ENCODE measurements around the gene NTSR1. TPM values are rescaled to one million over a fixed set of nuclear protein-coding genes. Genes with fewer than 3 reads are reported as not detected.

NTSR1 gene
- total and polyA plus RNA-seq, 2 of the 8 experiments (the other 6 are each of a cell fraction or from before 2014, with no cell fraction given): 0.53 to 0.89 TPM

GRCh38 chr20:62727584-62728027 is 19.0 kb downstream of the NTSR1 start:
- Histone ChIP-seq H4K5ac (ENCODE audit: insufficient read length, low read depth, low read length) (no peak overlapping the region), H3K9ac (replicated peaks in 1 of 4; ENCODE audit: extremely low read depth in 1 of 4, low read depth in 3 of 4, low read length in 3 of 4) (no peak overlapping the region), H3K27me3 (replicated peaks in 1 of 4; ENCODE audit: control insufficient read depth in 3 of 4, extremely low read depth in 1 of 4, insufficient read depth in 3 of 4, low read length in 3 of 4) (no peaks in the 10 kb centered on the region; a peak in 1 of 7 replicates), H2BK20ac (ENCODE audit: low read length) (no peak overlapping the region), H3K79me1 (ENCODE audit: low read depth, low read length) (no peaks in the 10 kb centered on the region), H3K23ac (ENCODE audit: insufficient read length) (no peak overlapping the region), H4K8ac (ENCODE audit: extremely low read depth, insufficient read depth, low read length) (no peak overlapping the region), H2AFZ (ENCODE audit: low read length) (no peak overlapping the region), H3K4ac (replicated peaks; ENCODE audit: insufficient read length, low read depth, low read length) (no peak overlapping the region), H2BK12ac (ENCODE audit: low read depth, low read length) (no peak overlapping the region), H3K56ac (replicated peaks; ENCODE audit: insufficient read length, low read depth, low read length) (no peak overlapping the region), H3K79me2 (ENCODE audit: control insufficient read depth in 1 of 2, insufficient read depth in 2 of 2, low read length in 2 of 2) (no peaks in the 10 kb centered on the region), H2BK15ac (ENCODE audit: low read length) (no peak overlapping the region), H3K4me3 (ENCODE audit: extremely low read depth in 1 of 4, insufficient read depth in 2 of 4, low read depth in 3 of 4, low read length in 4 of 4) (no peak overlapping the region), H3K9me3 (ENCODE audit: insufficient read depth in 2 of 2, low read depth in 1 of 2, low read length in 1 of 2) (no peaks in the 10 kb centered on the region), H2BK120ac (replicated peaks; ENCODE audit: low read depth, low read length) (no peak overlapping the region), H2AK5ac (ENCODE audit: low read depth, low read length) (no peak overlapping the region; the same call in 1 of the 2 replicates), H3K14ac (ENCODE audit: insufficient read length) (no peak overlapping the region), H3K27ac (ENCODE audit: low read depth, low read length) (no peak overlapping the region), H3K4me1 (replicated peaks in 1 of 4; ENCODE audit: control insufficient read depth in 3 of 4, insufficient read depth in 4 of 4, low read length in 3 of 4) (no peaks in the 10 kb centered on the region), H3K36me3 (ENCODE audit: control insufficient read depth in 2 of 4, insufficient read depth in 4 of 4, low read length in 3 of 4) (no peaks in the 10 kb centered on the region), H3K4me2 (ENCODE audit: insufficient read depth in 1 of 2, low read depth in 2 of 2, low read length in 2 of 2) (no peak overlapping the region), H3K23me2 (ENCODE audit: low read depth, low read length) (no peaks in the 10 kb centered on the region), H4K91ac (replicated peaks; ENCODE audit: insufficient read length, low read length) (no peak overlapping the region), H3K18ac (ENCODE audit: extremely low read depth, low read length) (no peak overlapping the region), H2BK5ac (ENCODE audit: low read depth, low read length) (no peak overlapping the region), H4K20me1 (replicated peaks in 1 of 2; ENCODE audit: control insufficient read depth in 1 of 2, insufficient read depth in 2 of 2, low read length in 2 of 2) (no peaks in the 10 kb centered on the region)
- no peak for TF ChIP-seq ZNF274 (IDR thresholded peaks at IDR 0.05; ENCODE audit: borderline replicate concordance, extremely low read depth, low read length)
- POLR2A ChIA-PET (ENCODE audit: partially characterized antibody): no interaction called here
- 91% methylated on average over 9 of the region's 15 CpGs; no CpG with 5 or more reads in 1 of the 2 experiments for WGBS, 2 experiments (ENCODE audit: extremely low coverage in 1 of 2, insufficient coverage in 1 of 2, insufficient read length in 1 of 2, insufficient replicate concordance in 2 of 2, low coverage in 1 of 2, low lambda C conversion rate in 2 of 2, missing lambda C conversion rate in 1 of 2)
- DNase-seq (ENCODE audit: low read depth in 1 of 2, low spot score in 2 of 2) (no peak), FAIRE-seq (no peak)
- CTCF ChIA-PET (ENCODE audit: partially characterized antibody): interaction anchor here (0.7 to 2.2 kb wide), 2 partner anchors 20 to 145 kb away, joined by 3 to 8 read pairs; no protein-coding TSS in a partner anchor
